Measurements from ENCODE around the gene PMVK. TPM values are rescaled to one million over a fixed set of nuclear protein-coding genes. Genes with fewer than 3 reads are reported as not detected.
A peak's percentile ranks its signal among the peaks of the same experiment; 100 is the strongest.

PMVK gene
- polyA plus RNA-seq, 1 donor from 2014 or later: 21.1 TPM

- no peaks in the 10 kb centered on the region for H4K20me1 ChIP-seq (ENCODE audit: insufficient read depth)
- no peak overlapping the region for H3K9ac ChIP-seq (ENCODE audit: low read length)
- no peak overlapping the region for H2AFZ ChIP-seq (ENCODE audit: low read depth, low read length)
- no peaks in the 10 kb centered on the region for H3K9me2 ChIP-seq (ENCODE audit: insufficient read depth, low read length)
- no peak overlapping the region for H3K27ac ChIP-seq (ENCODE audit: low read length)
- no peaks in the 10 kb centered on the region for H3K9me3 ChIP-seq (ENCODE audit: low read length)
- peaks cover 26% of the 10 kb centered on the region for H3K79me2 ChIP-seq (replicated peaks; ENCODE audit: insufficient read depth, low read length)
- no peaks in the 10 kb centered on the region for H3K36me3 ChIP-seq (ENCODE audit: insufficient read depth, low read length)
- peaks cover 8% of the 10 kb centered on the region for H3F3A ChIP-seq (ENCODE audit: insufficient read depth, low read length, poor library complexity, severe bottlenecking)
- H3K4me3 ChIP-seq (ENCODE audit: low read length): peak overlapping the region; percentile 67
- no peaks in the 10 kb centered on the region for H3K27me3 ChIP-seq (ENCODE audit: insufficient read depth, low read depth, low read length)
- TF ChIP-seq REST (IDR thresholded peaks at IDR 0.05; ENCODE audit: borderline replicate concordance) (no peak), POLR2AphosphoS5 (IDR thresholded peaks at IDR 0.05) (no peak), EP300 (conservative IDR thresholded peaks at IDR 0.05; ENCODE audit: poor library complexity, severe bottlenecking) (no peak), SMC3 (conservative IDR thresholded peaks at IDR 0.05; ENCODE audit: poor library complexity) (no peak), CTCF (IDR thresholded peaks at IDR 0.05; ENCODE audit: poor library complexity, severe bottlenecking) (no peak), TAF1 (IDR thresholded peaks at IDR 0.05; ENCODE audit: low read depth) (no peak)
- H3K4me2 ChIP-seq (ENCODE audit: low read length): no peak overlapping the region
Observed at GRCh38 chr1:154956544-154956941, 20.0 kb upstream of the PMVK start.

GRCh38 chr1:154955718-154956543, 19.4 kb upstream of the PMVK start, which contains the start of gene PBXIP1:
Gene PBXIP1, minus strand, starts transcription at chr1:154956099. Its CDS starts 2,378 bp downstream, at chr1:154953721.
- H3K9me2 ChIP-seq (ENCODE audit: insufficient read depth, low read length): no peaks in the 10 kb centered on the region
- peak; percentile 38 for TF ChIP-seq POLR2AphosphoS5 (IDR thresholded peaks at IDR 0.05)
- peak; percentile 59 for TF ChIP-seq CTCF (IDR thresholded peaks at IDR 0.05; ENCODE audit: poor library complexity, severe bottlenecking)
- TF ChIP-seq RAD21 (conservative IDR thresholded peaks at IDR 0.05): no peak
- peak; percentile 32 for TF ChIP-seq MXI1 (conservative IDR thresholded peaks at IDR 0.05; ENCODE audit: poor library complexity, severe bottlenecking)

More at GRCh38 chr1:154955718-154956543, 19.4 kb upstream of the PMVK start, which contains the start of gene PBXIP1:
- peak within 1 kb of the TSS; percentile 64 for H3K9ac ChIP-seq (ENCODE audit: low read length)
- H3K9me3 ChIP-seq (ENCODE audit: low read length): no peaks in the 10 kb centered on the region
- H3F3A ChIP-seq (ENCODE audit: insufficient read depth, low read length, poor library complexity, severe bottlenecking): peaks cover 8% of the 10 kb centered on the region
- no peaks in the 10 kb centered on the region for H4K20me1 ChIP-seq (ENCODE audit: insufficient read depth)
- H3K36me3 ChIP-seq (ENCODE audit: insufficient read depth, low read length): no peaks in the 10 kb centered on the region
- H3K4me2 ChIP-seq (ENCODE audit: low read length): peak within 1 kb of the TSS; percentile 93
- peak within 1 kb of the TSS; percentile 84 for H3K27ac ChIP-seq (ENCODE audit: low read length)
- no peaks in the 10 kb centered on the region for H3K27me3 ChIP-seq (ENCODE audit: insufficient read depth, low read depth, low read length)
- H3K79me2 ChIP-seq (replicated peaks; ENCODE audit: insufficient read depth, low read length): peaks cover 22% of the 10 kb centered on the region
- no peak within 1 kb of the TSS for H2AFZ ChIP-seq (ENCODE audit: low read depth, low read length)
- peak within 1 kb of the TSS; percentile 67 for H3K4me3 ChIP-seq (ENCODE audit: low read length)
